Activated gamma-delta T cell (primary cell): ENCODE data around the gene HDAC9.

ENCODE experiments used
- DNase-seq: peaks from one replicate; lab custom pipeline; 2025; lab: John Stamatoyannopoulos, UW

The HDAC9 gene

GRCh38 chr7:18524248-18524647, 28.7 kb downstream of the HDAC9 start:
- no peak for DNase-seq

DNA sequence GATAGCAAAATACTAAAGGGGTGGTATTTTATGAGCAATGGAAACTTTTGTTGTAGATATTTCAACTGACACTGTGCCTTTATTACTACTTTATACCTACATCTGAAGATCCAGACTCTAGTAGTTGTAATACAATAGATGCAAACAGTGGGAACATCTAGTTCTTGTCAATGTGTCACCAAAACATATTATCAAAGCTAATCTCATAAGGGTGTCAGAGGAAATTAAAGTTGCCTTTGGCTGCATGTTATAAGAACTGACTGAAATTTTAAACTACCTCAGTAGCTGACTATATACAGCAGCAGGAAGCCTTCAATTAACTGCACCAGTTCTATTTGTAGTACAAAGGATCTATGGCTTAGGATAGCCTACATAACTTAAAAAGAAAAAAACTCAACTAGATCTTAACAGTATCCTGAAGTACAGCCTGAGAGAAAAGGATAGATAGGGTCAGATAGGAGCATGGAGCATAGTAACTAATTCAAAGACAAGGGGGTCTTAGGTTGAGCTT, 30.9 kb downstream of the HDAC9 start:
- DNase-seq: no peak

DNA sequence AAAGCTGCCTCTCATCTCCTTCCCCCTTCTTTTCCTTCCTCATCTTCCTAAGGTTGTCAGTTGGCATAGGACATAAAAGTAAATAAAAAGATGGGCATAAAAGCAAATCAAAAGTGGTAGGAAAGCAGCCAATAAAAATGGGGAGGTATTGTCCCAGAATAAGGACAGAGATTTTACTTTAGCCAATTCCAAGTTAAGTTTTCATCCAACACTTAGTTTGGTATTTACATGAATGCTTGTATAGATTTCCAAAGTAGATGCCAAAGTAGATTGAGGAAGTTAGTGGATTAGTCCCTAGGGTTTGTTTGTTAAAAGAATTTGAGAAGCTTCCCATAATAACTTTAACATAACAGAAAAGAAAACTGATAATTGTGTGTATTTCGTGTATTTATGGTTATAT, 33.7 kb downstream of the HDAC9 start:
- DNase-seq: no peak

DNA sequence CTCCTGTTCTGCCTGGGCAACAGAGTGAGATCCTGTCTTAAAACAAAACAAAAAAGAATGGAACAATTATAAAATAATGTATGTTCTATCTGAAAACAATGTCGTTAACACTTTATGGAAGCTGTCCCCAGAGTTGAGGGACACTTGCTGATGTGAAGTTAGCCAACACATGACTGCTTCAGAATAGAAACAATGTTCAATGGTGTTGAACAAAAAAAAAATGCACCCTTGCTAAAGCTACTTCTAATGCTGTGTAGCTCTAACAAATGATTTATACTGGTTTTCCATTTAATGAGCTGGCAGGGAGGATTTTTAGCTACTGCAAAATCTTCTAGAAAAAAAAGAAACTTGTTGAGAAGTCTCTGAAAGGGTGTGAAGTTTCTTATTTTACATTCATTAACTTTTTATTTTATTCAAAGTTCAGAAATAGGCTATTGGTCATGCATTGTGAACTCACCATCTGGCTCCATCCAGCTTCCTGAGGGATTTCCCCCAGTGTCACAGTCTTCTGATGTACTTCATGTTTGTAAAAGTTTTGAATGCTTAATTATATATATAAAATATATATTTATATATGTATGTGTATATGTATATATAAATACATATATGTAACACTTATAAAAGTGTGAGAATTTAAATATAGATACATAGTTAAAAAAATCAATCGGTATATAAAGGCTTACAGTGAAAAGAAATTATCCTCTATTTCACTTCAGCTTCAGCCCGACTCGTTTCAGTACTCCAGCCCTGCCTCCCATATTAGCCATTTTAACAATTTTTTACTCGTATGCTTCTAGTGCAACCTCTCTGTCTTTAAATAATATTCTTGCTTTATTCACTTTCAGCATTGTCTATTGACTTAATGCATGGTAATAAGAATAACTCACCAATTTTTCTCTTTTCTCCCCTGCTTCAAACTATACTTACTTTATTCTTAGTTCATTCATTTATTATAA, 35.0 kb downstream of the HDAC9 start:
- DNase-seq: no peak

- no peak for DNase-seq
These were observed 36.0 kb downstream of the HDAC9 start for GRCh38 chr7:18531539-18531938.

- no peak for DNase-seq
These were observed 37.3 kb downstream of the HDAC9 start for GRCh38 chr7:18532813-18533212.

DNA sequence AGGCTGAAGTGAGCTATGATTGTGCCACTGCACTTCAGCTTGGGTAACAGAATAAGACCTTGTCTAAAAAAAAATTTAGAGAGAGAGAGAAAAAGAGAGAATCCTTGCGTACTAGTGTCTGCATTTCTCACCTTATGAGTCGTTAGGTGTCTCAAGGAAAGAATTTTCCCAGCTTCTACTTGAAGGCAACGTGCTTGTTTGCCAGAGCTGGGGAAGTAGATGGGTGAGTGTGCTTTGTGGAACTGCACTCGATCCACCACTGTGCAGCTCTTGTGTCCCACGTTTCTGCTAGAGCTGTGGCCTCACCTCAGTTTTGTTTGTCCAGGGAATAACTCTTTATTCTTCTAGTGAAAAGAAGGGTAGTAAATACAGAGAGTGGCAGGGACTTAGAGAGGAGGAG, 38.9 kb downstream of the HDAC9 start:
- no peak for DNase-seq

GRCh38 chr7:18535810-18536415, 40.4 kb downstream of the HDAC9 start:
- no peak for DNase-seq

DNA sequence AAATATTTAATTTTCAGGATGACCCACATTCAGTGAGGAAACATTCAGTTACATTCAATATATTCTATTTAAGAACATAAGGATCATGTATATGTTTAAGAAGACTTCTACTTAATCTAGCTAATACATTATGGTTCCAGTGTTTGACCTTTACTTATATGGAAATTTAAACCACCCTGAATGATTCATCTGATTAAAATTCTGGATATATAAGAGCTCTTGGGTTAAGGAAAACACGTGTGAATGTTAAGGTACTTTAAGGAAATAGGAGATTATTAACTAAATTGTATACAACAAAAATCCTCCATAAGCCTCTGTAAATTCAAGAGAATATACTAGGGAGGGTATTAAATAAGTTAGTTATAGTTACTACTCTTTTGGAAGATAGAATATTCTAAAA, 40.9 kb downstream of the HDAC9 start:
- no peak for DNase-seq

DNA sequence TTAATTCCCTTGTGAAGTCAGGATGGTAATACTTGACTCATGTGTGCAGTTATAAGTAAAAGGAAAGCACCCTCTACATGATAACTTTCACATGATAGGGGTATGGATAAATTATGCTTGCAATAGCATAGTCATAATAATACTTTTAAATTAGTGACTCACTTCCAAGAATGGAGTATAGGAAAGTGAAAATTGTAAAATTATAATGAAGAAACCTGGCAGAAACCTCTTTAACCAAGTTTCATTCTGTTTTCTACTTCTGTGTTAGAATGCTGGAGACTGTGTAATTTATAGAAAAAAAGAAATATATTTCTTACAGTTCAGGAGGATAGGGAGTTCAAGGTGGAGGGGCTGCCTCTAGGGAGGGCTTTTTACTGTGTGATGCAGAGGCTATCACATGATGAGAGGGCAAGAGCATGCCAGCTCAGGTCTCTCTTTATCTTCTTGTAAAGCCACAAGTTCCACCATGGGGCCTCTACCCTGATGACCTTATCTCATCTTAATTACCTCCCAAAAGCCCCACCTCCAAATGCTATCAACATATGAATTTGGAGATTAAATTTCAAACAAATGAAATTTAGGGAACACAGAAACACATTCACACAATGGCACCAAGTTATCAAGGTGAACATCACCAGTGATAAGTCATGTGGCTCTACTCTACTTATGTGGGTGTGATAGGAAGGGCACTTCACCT, 43.2 kb downstream of the HDAC9 start:
- DNase-seq: no peak

GRCh38 chr7:18540396-18540795, 44.8 kb downstream of the HDAC9 start:
- no peak for DNase-seq

GRCh38 chr7:18541181-18541870, 45.8 kb downstream of the HDAC9 start:
- no peak for DNase-seq

DNA sequence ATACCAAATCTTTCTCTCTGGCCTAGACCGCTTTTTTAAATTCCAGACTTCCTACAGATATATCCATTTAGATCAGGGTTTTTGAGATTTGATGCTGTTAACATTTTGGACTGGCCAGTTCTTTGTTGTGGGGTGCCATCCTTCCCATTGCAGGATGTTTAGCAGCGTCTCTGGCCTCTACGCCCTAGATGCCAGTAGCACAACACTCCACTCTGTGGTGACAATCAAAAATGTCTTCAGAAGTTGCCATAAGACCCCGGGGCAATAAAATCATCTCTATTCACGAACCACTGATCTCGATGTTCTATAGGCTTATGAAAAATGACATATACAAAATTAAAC, 46.3 kb downstream of the HDAC9 start:
- DNase-seq: no peak

DNA sequence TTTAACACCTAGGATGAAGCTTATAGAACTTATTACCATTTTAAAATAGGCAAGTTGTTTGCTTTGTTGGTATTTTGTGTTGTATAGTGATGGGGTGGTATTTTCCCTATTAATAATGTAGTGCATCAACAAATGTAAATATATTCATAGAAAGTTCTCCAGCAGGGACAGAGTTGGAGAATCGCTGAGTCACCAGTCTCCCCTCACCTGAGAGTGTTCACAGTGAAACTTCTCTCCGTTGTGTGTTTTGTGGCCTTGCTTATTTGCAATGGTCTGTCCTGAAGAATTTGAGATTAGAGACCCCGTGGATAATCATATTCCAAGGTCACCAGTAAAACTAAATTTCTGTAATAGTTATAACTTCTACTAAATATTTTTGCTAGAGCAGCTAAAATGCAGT, 51.0 kb downstream of the HDAC9 start:
- DNase-seq: no peak

DNA sequence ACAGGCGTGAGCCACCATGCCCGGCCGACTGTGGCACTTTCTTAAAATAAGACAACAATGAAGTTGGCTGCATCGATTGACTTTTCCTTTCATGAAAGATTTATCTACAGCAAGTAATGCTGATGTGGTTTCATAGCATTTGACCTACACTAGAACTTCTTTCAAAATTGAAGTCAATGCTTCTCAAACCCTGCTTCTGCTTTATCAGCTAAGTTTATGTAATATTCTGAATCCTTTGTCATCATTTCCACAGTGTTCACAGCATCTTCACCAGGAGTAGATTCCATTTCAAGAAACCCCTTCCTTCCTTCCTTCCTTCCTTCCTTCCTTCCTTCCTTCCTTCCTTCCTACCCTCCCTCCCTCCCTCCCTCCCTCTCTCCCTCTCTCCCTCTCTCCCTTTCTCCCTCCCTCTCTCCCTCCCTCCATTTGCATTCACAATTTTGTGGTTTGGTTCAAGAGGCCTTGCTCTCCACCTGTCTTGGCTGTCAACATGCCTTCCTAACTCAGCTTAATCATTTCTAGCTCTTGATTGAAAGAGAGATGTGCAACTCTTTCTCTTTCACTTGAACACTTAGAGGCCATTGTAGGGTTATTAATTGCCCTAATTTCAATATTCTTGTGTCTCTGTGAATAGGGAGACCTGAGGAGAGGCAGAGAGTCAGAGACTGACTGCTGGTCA, 52.1 kb downstream of the HDAC9 start:
- no peak for DNase-seq

DNA sequence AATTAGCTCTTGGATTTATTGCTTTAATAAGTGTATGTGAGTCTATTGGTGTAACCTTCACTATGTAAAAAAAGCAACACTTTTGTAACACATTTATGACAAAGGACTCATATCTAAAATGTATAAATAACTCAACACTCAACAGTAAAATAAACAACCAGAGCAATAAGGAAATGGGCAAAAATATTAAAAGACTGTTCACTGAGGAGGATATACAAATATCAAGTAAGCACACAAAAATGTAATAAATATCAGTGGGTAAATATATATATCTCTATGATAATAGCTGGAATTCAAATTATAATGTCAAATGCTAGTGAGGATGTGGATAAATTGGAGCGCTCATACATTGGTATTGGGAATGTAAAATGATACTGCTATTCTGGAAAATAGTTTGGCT, 53.0 kb downstream of the HDAC9 start:
- DNase-seq: no peak

DNA sequence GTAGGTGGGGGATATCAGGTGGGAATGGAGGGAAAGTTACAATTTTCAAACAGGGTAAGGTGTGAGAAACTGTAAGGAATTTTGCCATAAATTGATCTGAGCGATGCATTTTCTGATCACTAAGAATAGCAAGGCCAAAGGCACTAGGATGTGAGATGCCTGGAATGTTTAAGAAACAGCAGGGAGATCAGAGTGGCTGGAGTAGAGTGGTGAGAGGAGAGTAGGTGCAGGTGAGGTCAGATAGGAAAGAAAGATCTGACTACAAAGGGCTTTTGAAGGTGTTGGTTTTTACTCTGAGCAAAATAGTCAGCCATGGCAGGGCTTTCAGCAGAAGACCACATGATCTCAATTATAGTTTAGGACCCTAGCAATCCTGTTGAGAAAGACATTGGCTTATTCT, 55.0 kb downstream of the HDAC9 start:
- DNase-seq: no peak

DNA sequence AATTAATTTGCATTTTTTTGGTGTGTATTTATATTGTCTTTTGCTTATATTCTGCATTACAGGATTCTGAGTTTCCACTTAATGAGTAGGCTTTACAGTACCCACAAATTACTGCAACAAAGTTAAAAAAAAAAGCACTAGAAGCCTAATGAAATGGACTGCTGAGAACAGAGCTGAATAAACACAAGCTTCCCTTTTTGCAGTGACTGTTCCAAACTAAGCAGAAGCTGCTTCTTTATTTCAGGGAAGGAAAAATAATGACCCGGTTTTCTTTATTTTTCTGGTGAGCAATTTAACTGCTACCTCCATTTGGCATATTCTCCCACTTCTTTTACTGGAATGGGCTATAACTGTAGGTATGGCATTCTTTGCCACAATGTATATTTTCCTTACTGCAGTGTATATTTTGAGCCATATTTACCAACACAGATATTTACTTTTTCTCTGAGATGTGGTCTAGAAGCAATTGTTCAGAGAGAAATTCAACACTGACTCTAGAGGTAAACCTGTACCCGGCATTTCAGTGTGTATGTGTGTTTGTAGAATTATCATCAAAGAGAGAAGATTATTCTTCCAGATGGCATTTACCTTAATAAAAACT, 56.9 kb downstream of the HDAC9 start:
- no peak for DNase-seq

GRCh38 chr7:18552943-18553604, 57.5 kb downstream of the HDAC9 start:
- DNase-seq: no peak

DNA sequence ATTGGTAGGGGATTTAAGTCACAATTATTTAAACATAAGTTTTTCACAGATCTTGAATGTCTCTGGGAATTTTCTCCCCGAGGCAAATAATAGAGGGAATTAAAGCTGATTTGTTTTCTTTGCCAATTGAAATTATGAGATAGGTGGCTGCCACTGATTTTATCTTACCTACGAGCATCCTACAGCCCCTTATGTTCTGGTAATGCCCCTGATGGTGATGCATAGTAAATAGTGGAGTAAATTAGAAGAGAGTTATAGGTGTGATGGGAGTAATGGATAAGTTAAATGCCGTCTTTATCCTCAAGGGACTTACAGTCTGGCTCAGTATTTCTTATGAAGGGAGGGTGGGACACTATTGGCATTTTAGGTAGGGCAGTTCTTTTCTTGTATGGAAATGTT, 58.1 kb downstream of the HDAC9 start:
- no peak for DNase-seq

DNA sequence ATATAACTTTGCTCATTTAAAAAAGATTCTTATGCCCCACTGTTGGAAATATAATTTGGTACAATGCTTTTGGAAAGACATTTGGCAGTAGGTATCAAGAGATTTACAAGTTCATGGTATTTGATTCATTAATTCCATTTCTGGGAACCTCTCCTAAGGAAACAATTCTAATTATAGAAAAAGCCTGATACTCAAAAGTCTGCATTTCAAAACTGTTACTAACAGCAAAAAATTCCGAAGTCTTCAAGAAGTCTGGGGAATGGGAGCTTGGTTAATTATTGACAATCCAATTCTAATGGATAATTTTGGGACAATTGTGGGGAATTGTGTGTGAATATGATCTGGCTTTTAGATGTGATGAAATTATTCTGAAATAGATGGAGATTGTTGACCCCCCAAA, 59.6 kb downstream of the HDAC9 start:
- DNase-seq: no peak
